Epithelial cell of prostate (primary cell): ENCODE measurements around the gene FAM184B.

Source experiments
- DNase-seq: peaks from one replicate; pipeline ENCODE4 v3.0.0-alpha.2; 2011; ENCODE audit warnings: low read depth, low spot score
- H3K27ac ChIP-seq: fragments of 450-650 bp; 2 replicates; pipeline ENCODE4 v1.5.1; 2017; ENCODE audit warnings: mild to moderate bottlenecking

FAM184B gene

DNA sequence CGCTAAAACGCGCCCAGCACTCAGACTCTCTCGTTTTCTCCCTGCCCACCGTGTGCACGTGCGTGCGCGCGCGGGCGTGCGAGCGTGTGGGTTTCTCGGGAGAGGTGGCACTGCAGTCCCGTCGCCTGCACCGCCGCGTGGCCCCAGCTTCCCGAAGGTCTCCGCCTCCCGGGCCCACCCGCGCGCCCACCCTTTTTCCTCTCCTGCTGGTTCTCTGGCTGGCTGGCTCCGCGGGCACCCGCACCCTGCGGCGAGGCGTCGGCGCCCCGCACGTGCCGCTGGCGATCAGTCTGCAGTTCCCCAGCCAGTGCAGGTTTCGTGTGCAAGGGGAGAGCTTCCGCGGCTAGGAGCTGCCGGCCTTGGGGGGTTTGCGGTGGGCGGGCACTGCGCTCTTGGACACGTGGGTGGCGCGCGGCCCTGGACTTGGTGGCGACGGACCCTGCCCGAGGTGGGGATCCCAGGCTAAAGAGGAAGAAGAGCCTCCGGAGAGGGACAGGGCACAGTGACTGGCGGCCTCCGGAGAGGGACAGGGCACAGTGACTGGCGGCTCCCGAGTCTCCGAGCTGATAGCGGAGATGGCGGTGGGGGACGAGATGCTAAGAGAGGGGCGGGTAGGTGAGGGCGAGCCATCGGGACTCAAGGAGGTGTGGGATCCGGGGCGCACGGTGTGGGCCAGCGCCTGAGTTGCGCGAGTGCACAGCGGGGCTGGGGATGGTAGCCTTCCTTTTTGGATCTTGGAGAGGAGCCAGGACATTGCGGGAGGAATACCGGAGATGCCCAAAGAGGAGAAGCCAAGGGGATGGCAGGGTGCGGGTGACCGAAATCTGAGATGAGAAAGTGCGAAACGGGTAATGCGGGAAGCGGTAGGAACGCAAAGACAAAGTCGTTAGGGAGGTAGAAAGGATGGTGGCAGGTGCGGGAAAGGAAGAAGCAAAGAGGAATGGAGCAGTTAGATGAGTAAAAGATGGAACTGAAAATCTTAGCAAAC is at the start of gene FAM184B:
Gene FAM184B, minus strand, starts transcription at position 322 of the 988 bp plus-strand sequence. CDS start 322 bp downstream, outside the sequence.
- no peak for DNase-seq
- H3K27ac ChIP-seq = no peak within 1 kb of the TSS

GRCh38 chr4:17823871-17824669 is 42.6 kb upstream of the FAM184B start:
- DNase-seq = no peak
- no peak overlapping the region for H3K27ac ChIP-seq

DNA sequence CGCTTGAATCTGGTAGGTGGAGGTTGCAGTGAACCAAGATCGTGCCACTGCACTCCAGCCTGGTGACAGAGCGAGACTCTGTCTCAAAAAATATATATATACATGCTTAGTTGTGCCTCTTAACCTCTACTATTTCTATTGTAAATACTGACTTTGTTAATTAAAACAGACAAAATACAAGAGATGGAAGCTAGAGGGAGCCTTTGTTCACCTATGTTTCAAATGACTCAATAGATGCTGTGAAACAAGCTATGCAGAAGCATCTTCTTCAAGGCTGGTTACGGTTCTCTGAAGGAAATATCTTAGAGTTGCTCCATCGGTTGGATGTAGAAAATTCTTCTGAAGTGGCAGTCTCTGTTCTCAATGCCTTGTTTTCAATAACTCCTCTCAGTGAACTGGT is 35.6 kb upstream of the FAM184B start:
- no peak for DNase-seq
- H3K27ac ChIP-seq = no peak overlapping the region

- H3K27ac ChIP-seq = no peak overlapping the region
- DNase-seq = no peak
These were observed 34.7 kb upstream of the FAM184B start for GRCh38 chr4:17816142-17816541.

GRCh38 chr4:17814140-17814539 is 32.7 kb upstream of the FAM184B start:
- DNase-seq = no peak
- no peak overlapping the region for H3K27ac ChIP-seq

GRCh38 chr4:17812801-17813200 is 31.4 kb upstream of the FAM184B start:
- DNase-seq = no peak
- no peak overlapping the region for H3K27ac ChIP-seq

DNA sequence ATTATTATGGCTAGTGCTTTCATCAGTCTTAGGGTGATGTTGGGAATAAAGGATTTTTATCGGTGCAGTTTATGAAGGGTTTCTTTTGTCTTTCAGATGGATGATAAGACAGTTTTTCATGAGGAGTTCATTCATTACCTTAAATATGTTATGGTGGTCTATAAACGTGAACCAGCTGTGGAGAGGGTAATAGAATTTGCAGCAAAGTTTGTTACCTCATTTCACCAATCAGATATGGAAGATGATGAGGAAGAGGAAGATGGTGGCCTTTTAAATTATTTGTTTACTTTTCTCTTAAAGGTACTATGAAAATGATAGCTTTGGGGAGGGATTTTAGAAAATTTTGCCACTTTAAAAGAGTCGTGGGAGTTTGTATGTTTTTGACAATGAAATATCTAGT is 30.7 kb upstream of the FAM184B start:
- H3K27ac ChIP-seq = no peak overlapping the region
- no peak for DNase-seq

- no peak for DNase-seq
- peak overlapping the region; percentile 86 for H3K27ac ChIP-seq
These were observed 29.7 kb upstream of the FAM184B start for GRCh38 chr4:17811078-17811603.

DNA sequence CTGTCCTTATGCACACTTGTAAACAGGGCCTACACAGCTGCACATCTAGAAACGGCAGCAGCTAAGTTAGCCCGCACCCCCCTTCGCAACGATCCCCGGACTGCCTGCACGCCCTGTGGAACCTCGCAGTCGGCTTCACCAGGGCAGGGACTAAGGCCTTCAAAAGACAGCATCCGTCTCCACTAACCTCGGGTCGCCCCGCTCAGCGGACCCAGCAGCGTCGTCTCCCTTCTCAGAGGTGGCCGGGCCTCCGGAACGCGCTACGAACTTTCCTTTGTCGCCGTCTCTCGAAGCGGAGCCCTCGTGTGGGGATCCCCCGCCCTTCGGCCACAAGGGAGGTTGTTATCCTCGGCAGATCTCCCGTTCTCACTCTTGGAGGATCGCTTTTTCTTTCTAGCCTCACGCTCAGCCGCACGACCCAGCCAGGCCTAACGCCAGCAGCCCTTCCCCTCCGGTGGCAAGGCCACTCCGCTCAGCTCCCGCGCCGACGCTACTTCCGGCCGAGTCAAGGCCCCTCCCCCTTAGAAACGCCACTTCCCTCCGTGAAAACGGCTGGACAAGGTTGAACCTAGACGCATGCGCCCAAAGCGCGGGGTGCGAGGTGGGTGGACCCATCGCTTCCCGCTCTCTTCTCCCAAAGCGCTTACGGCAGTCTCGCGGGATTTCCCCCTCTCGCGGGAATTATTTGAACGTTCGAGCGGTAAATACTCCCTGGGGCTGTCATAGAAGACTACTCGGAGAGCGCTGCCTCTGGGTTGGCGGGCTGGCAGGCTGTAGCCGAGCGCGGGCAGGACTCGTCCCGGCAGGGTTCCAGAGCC is 29.0 kb upstream of the FAM184B start, which contains the start of the genes DCAF16 and NCAPG:
Gene DCAF16, minus strand, starts transcription at position 498 of the 818 bp plus-strand sequence. CDS start 6,616 bp downstream, outside the sequence.
Gene NCAPG, plus strand, starts transcription at position 720 of the 818 bp plus-strand sequence. CDS start 99 bp downstream, outside the sequence.
- peak within 1 kb of the TSS; percentile 86 for H3K27ac ChIP-seq
- peak; percentile 93 for DNase-seq

DNA sequence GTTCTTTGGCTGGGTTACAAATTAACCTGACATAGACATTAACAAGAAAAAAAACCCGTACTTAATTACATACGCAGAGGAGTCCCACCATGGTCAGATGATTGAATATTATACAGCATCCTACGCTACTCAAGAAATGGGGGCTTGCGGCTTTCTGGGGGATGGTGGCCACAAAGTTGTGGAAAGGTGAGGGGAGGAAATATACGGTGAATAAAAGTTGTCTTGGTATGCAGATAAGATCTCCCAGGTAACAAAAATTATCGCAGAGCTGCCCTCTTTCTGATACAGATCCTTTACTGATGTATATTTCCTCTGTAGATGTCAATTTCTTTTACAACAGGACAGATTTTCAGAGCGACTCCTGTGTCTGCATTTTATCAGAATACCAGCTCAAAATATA is 28.2 kb upstream of the FAM184B start:
- no peak for DNase-seq
- peak overlapping the region; percentile 86 for H3K27ac ChIP-seq

GRCh38 chr4:17807446-17807845 is 26.0 kb upstream of the FAM184B start:
- H3K27ac ChIP-seq = no peak overlapping the region
- DNase-seq = no peak

DNA sequence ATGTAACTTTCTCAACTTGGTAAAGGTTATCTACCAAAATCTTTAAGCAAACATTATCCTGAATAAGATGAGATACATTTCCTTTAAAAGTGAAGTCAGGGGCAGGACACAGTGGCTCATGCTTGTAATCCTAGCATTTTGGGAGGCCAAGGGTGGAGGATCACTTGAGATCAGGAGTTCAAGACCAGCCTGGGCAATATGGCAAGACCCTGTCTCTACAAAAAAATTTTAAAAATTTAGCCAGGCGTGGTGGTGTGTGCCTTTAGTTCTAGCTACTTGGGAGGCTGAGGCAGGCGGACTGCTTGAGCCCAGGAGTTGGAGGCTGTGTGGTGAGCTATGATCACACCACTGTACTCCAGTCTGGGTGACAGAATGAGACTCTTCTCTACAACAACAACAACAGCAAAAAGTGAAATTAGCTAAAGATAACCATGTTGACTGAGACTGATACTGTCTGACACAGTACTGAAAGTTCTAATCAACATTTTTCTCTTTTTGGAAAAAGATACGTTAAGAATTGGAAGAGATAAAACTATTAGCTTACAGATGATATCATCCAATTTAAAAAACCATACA is 24.2 kb upstream of the FAM184B start:
- no peak for DNase-seq
- H3K27ac ChIP-seq = no peak overlapping the region

GRCh38 chr4:17797808-17798207 is 16.4 kb upstream of the FAM184B start:
- no peak for DNase-seq
- no peak overlapping the region for H3K27ac ChIP-seq

DNA sequence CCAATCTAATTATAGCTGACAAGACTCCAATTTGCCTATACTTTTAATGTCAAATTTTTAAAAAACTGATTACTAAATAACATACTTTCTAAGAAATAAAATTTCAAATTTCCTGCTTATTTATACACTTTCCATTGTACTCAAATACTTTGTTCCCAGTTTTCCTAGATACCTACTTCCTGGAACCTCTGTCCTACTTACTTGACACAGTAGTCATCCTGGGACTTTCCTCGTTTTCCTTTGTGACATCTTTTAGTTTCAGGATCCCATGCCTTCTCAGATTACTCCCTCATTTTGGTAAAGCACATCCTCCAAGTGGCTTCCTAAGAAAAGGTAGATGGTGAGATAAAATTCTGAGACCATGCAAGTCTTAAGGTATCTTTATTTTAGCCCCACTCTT is 13.3 kb upstream of the FAM184B start:
- no peak overlapping the region for H3K27ac ChIP-seq
- no peak for DNase-seq

GRCh38 chr4:17788956-17789355 is 7.5 kb upstream of the FAM184B start:
- DNase-seq = no peak
- H3K27ac ChIP-seq = no peak overlapping the region

GRCh38 chr4:17787315-17787714 is 5.9 kb upstream of the FAM184B start:
- no peak for DNase-seq
- no peak overlapping the region for H3K27ac ChIP-seq

- no peak for DNase-seq
- no peak overlapping the region for H3K27ac ChIP-seq
These were observed 5.1 kb upstream of the FAM184B start for GRCh38 chr4:17786567-17786966.

GRCh38 chr4:17785858-17786257 is 4.4 kb upstream of the FAM184B start:
- H3K27ac ChIP-seq = no peak overlapping the region
- no peak for DNase-seq

- DNase-seq = no peak
These were observed 721 bp downstream of the FAM184B start for GRCh38 chr4:17780501-17781299.

More at GRCh38 chr4:17780501-17781299, 721 bp downstream of the FAM184B start:
- no peak overlapping the region for H3K27ac ChIP-seq
